OCI-LY7 (cell line): Measurements from ENCODE around the gene L3MBTL3. TPM values are rescaled to one million over a fixed set of nuclear protein-coding genes. Genes with fewer than 3 reads are reported as not detected.

Experiments used
- BruUV-seq: library from RNA; stranded (reverse); fragments of 400-500 nt; replicated peaks from 2 replicates; lab custom pipeline; 2021; lab: Mats Ljungman, UMichigan
- CTCF ChIA-PET: fragments of 300-600 bp; sonication (Branson Sonifier 250); formaldehyde crosslinking; loops from one replicate; lab custom pipeline; 2022; ENCODE audit warnings: antibody characterized with exemption; ENCODE audit not compliant: unreplicated experiment; lab: Charles Lee
- POLR2A ChIA-PET: fragments of 300-600 bp; sonication (Branson Sonifier 250); formaldehyde crosslinking; loops from one replicate; lab custom pipeline; 2022; ENCODE audit warnings: antibody characterized with exemption; lab: Charles Lee
- DNase-seq: peaks from one replicate; pipeline ENCODE4 v3.0.0-alpha.2; 2015; ENCODE audit warnings: low spot score
- H2AFZ ChIP-seq: fragments of 200-600 bp; sonication (generic), shearing (Covaris generic); 2 replicates; pipeline ENCODE4 v1.6.1; 2014; ENCODE audit warnings: mild to moderate bottlenecking, antibody characterized with exemption, low read length, moderate library complexity
- H3K27ac ChIP-seq: fragments of 200-600 bp; sonication (generic); 2 replicates; pipeline ENCODE4 v1.5.1; 2014; ENCODE audit warnings: mixed run types, low read depth, mild to moderate bottlenecking, moderate library complexity, low read length, inconsistent platforms; ENCODE audit not compliant: poor library complexity, severe bottlenecking
- H3K36me3 ChIP-seq: fragments of 200-600 bp; sonication (generic); 2 replicates; pipeline ENCODE4 v1.6.1; 2014; ENCODE audit warnings: mild to moderate bottlenecking, antibody characterized with exemption, low read length, moderate library complexity, mixed read lengths; ENCODE audit not compliant: insufficient read depth
- H3K4me1 ChIP-seq: fragments of 200-600 bp; sonication (generic); 2 replicates; pipeline ENCODE4 v1.5.1; 2014; ENCODE audit warnings: mild to moderate bottlenecking, low read length; ENCODE audit not compliant: insufficient read depth, poor library complexity, severe bottlenecking
- H3K4me2 ChIP-seq: fragments of 200-600 bp; sonication (generic); 2 replicates; pipeline ENCODE4 v1.6.1; 2014; ENCODE audit warnings: mild to moderate bottlenecking, low read length
- H3K4me3 ChIP-seq: fragments of 200-600 bp; sonication (generic); 2 replicates; pipeline ENCODE4 v1.5.1; 2014; ENCODE audit warnings: mild to moderate bottlenecking, low read depth, low read length; ENCODE audit not compliant: poor library complexity, severe bottlenecking
- H3K79me2 ChIP-seq: fragments of 200-600 bp; sonication (generic); 2 replicates; pipeline ENCODE4 v1.6.1; 2016; ENCODE audit warnings: low read depth, mild to moderate bottlenecking, low read length, moderate library complexity, mixed read lengths; ENCODE audit not compliant: insufficient read depth
- H3K9me2 ChIP-seq: fragments of 200-600 bp; sonication (generic); 2 replicates; pipeline ENCODE4 v1.6.1; 2016; ENCODE audit warnings: mild to moderate bottlenecking, low read length, mixed read lengths; ENCODE audit not compliant: insufficient read depth
- H3K9me3 ChIP-seq: fragments of 200-600 bp; sonication (generic); 2 replicates; pipeline ENCODE4 v1.6.1; 2014; ENCODE audit warnings: mild to moderate bottlenecking, mixed run types, low read length, mixed read lengths
- H4K20me1 ChIP-seq: fragments of 200-600 bp; sonication (generic); 2 replicates; pipeline ENCODE4 v1.6.1; 2014; ENCODE audit warnings: mild to moderate bottlenecking, antibody characterized with exemption, low read length, moderate library complexity, mixed read lengths; ENCODE audit not compliant: insufficient read depth
- EZH2phosphoT487 ChIP-seq: fragments of 200-600 bp; sonication (generic); IDR thresholded peaks from 2 replicates; pipeline ENCODE4 v1.6.1; 2018; ENCODE audit warnings: low read depth, borderline replicate concordance, mild to moderate bottlenecking, mixed run types, antibody characterized with exemption, low read length, moderate library complexity, mixed read lengths
- intact Hi-C: fragments of 100-400 bp; cut with micrococcal nuclease; formaldehyde crosslinking; loops from one replicate; pipeline ENCODE4 v1.10.0; 2022; ENCODE audit not compliant: unreplicated experiment
- total RNA-seq, 2 experiments: library from RNA; depleted of rRNA in 1 of 2; stranded (reverse); fragments of >200 nt in 1 of 2; shearing (Covaris generic) in 1 of 2; gene quantifications; 2 replicates each; pipeline ENCODE4 v1.2.3, GENCODE V29; 2014 to 2022
- TF ChIP-seq, protein P1 (sequence below): fragments of 200-600 bp; sonication (generic); conservative IDR thresholded peaks from 2 replicates; pipeline ENCODE4 v1.5.1; 2014; ENCODE audit warnings: mild to moderate bottlenecking, antibody characterized with exemption, low read length, moderate library complexity, mixed read lengths

The L3MBTL3 gene
- total RNA-seq, 2 experiments from 2014 or later, result 7.9 to 11.0 TPM

DNA sequence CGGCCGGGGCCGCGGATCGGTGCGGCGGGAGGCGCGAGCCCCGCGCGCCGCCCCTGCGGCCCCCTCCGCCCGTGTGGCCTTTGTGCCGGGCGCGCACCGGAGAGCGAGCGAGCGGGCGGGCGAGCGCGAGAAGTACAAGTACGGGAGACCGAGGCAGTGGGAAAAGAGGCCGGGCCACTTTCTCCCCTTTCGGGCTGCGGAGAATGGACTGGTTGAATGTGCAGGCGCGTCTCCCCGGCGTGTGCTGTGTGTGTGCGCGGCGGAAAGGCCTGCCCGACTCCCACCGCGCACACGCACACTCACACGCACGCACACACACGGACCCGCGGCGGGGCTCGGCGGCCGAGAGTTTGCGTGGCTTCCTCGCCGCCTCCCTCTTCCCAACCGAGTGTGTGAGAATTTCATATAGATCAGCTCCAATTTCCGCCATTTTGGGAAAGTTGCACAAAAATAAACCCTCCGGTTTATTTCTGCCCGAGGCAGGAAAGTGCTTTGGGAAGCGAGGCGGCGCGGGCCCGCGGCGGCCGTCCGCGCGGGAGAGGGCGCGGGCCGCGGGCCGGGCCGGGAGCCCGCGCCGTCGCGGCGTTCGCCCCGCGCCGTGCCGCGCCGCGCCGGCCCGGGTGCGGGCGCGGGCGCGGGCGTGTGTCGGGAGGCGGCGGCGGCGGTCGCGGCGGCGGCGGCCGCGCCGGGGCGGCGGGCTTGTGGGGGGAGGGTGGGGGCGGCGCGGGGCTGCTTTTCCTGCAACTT lies 1.1 kb downstream of the L3MBTL3 start:
- POLR2A ChIA-PET, result interaction anchor here (0.6 kb wide), 2 partner anchors 106 to 411 kb away, joined by 3 to 4 read pairs; no protein-coding TSS in a partner anchor
- H3K79me2 ChIP-seq, result no peaks in the 10 kb centered on the region
- CTCF ChIA-PET, result interaction anchor here (0.6 kb wide), 1 partner anchor 1529 kb away, joined by 4 read pairs; no protein-coding TSS in a partner anchor
- H3K36me3 ChIP-seq, result no peaks in the 10 kb centered on the region
- TF ChIP-seq EZH2phosphoT487, result no peak
- TF ChIP-seq, protein P1, sequence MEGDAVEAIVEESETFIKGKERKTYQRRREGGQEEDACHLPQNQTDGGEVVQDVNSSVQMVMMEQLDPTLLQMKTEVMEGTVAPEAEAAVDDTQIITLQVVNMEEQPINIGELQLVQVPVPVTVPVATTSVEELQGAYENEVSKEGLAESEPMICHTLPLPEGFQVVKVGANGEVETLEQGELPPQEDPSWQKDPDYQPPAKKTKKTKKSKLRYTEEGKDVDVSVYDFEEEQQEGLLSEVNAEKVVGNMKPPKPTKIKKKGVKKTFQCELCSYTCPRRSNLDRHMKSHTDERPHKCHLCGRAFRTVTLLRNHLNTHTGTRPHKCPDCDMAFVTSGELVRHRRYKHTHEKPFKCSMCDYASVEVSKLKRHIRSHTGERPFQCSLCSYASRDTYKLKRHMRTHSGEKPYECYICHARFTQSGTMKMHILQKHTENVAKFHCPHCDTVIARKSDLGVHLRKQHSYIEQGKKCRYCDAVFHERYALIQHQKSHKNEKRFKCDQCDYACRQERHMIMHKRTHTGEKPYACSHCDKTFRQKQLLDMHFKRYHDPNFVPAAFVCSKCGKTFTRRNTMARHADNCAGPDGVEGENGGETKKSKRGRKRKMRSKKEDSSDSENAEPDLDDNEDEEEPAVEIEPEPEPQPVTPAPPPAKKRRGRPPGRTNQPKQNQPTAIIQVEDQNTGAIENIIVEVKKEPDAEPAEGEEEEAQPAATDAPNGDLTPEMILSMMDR, result no peak
- no peaks in the 10 kb centered on the region for H3K9me3 ChIP-seq
- DNase-seq, result peak; percentile 38
- no peak overlapping the region for H3K27ac ChIP-seq
- 0 out of 2 replicates have a peak, but pooled peaks cover 11% of the 10 kb centered on the region for H4K20me1 ChIP-seq
- peaks cover 9% of the 10 kb centered on the region for H3K4me1 ChIP-seq
- BruUV-seq, result no TSS peak
- peak overlapping the region; percentile 74; the same call in 1 of the 2 replicates for H2AFZ ChIP-seq
- intact Hi-C loops, result loop anchor here (2.0 kb wide), 3 partner anchors 83 to 421 kb away; no protein-coding TSS in a partner anchor
- H3K4me3 ChIP-seq, result peak overlapping the region; percentile 74
- H3K9me2 ChIP-seq, result no peaks in the 10 kb centered on the region
- H3K4me2 ChIP-seq, result peak overlapping the region; percentile 88

DNA sequence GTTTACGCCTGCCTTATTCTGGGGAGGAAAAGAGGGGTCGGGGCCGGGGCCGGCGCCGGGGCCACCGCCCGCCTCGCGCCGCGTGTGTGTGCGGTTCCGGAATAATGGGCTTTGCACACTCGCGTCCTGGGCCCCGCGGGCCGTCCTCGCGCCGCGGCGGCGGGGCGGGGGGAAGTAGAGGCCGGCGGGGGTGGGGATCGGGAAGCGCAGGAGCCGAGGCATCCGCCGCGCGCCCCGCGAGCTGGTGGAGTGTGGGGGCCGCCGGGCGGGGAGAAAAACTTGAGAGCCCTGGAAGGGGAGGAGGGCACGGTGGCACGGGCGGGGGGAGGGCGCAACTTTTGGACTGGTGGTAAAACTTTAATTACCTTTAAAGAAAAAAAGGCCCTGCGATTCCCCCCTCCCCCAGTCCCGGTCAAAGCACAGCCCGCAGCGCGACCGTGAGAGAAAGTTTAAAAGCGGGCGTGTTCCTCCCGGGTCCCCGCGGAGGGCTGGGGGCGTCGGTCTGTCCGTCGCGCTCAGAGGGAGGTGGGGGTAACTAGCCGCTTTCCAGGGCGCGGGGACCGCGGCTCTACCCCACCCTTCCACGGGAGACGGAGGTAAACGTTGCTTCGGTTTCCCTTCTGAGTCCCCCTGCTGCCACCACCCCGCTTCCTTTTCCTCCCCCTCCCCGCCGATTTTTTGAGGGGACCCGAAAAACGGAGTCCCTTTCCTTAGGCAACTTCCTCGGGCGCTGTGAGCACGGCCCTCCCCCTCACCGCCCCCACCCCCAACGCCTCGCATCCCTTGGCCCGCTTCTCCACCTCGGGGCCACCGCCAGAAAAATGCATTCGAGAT lies 1.9 kb downstream of the L3MBTL3 start:
- H3K4me2 ChIP-seq, result peak overlapping the region; percentile 86
- POLR2A ChIA-PET, result interaction anchor here (0.7 kb wide), 1 partner anchor 11 kb away, joined by 3 read pairs; no protein-coding TSS in a partner anchor
- H3K27ac ChIP-seq, result peak overlapping the region; percentile 13
- H3K9me3 ChIP-seq, result no peaks in the 10 kb centered on the region
- H2AFZ ChIP-seq, result peak overlapping the region; percentile 43; the same call in 1 of the 2 replicates
- CTCF ChIA-PET, result interaction anchor here (0.6 kb wide), 1 partner anchor 1528 kb away, joined by 4 read pairs; no protein-coding TSS in a partner anchor
- peak overlapping the region; percentile 71 for H3K4me3 ChIP-seq
- peaks cover 9% of the 10 kb centered on the region for H3K4me1 ChIP-seq
- H3K9me2 ChIP-seq, result no peaks in the 10 kb centered on the region
- H3K79me2 ChIP-seq, result no peaks in the 10 kb centered on the region
- BruUV-seq, result no TSS peak
- H3K36me3 ChIP-seq, result no peaks in the 10 kb centered on the region; the same call in 1 of the 2 replicates
- 0 out of 2 replicates have a peak, but pooled peaks cover 11% of the 10 kb centered on the region for H4K20me1 ChIP-seq
- TF ChIP-seq EZH2phosphoT487, result no peak
- TF ChIP-seq, protein P1, result no peak
- peak; percentile 36 for DNase-seq
- intact Hi-C loops, result loop anchor here (2.0 kb wide), 3 partner anchors 83 to 421 kb away; no protein-coding TSS in a partner anchor
